GM13977 (cell line): Measurements from ENCODE around the gene BRIX1.

ENCODE experiments used
- DNase-seq: peaks from one replicate; pipeline ENCODE4 v3.0.0; 2012; ENCODE audit warnings: low spot score
- CTCF ChIP-seq: IDR thresholded peaks from 2 replicates; pipeline ENCODE4 v1.5.1; 2012; ENCODE audit warnings: mild to moderate bottlenecking, control low read depth; ENCODE audit not compliant: insufficient read depth; ENCODE audit errors: extremely low read depth, missing control alignments
- in situ Hi-C: fragments of 300-500 bp; cut with MboI; formaldehyde crosslinking; loops from one replicate; pipeline ENCODE4 v1.12.0; 2022; ENCODE audit warnings: low sequenced_read_pairs, low pct_unique_long_range_greater_than_20kb, mixed read lengths, inconsistent platforms; ENCODE audit not compliant: unreplicated experiment

BRIX1 gene

GRCh38 chr5:34929134-34929719 lies 13.7 kb downstream of the BRIX1 start, which contains the start of gene DNAJC21:
DNAJC21 (plus strand) TSS chr5:34929559; CDS start chr5:34929820, 261 bp downstream.
- DNase-seq = peak; percentile 99
- in situ Hi-C loops = no loop called here
- TF ChIP-seq CTCF = no peak

- DNase-seq = peak; percentile 91
- in situ Hi-C loops = no loop called here
- TF ChIP-seq CTCF = no peak
Observed at GRCh38 chr5:34929720-34930461, 14.4 kb downstream of the BRIX1 start.

- no peak for DNase-seq
- no peak for TF ChIP-seq CTCF
- in situ Hi-C loops = no loop called here
Observed at GRCh38 chr5:34930462-34930844, 14.9 kb downstream of the BRIX1 start.

GRCh38 chr5:34930870-34931269 lies 15.4 kb downstream of the BRIX1 start:
- DNase-seq = no peak
- no peak for TF ChIP-seq CTCF
- in situ Hi-C loops = no loop called here

GRCh38 chr5:34932947-34933346 lies 17.4 kb downstream of the BRIX1 start:
- in situ Hi-C loops = no loop called here
- no peak for TF ChIP-seq CTCF
- DNase-seq = no peak

GRCh38 chr5:34941936-34942335 lies 26.4 kb downstream of the BRIX1 start:
- DNase-seq = no peak
- in situ Hi-C loops = no loop called here
- TF ChIP-seq CTCF = no peak
